Skin epidermis (tissue), 12 donors: ENCODE data around the gene TSPAN33.
A peak's percentile ranks its signal among the peaks of the same experiment; 100 is the strongest.

ENCODE experiments used
- H3K27ac ChIP-seq, 21 experiments: fragments of 200-600 bp; sonication (generic) in 11 of 21; one replicate each; pipeline ENCODE4 v1.5.0; 2020; ENCODE audit warnings: mild to moderate bottlenecking in 3 of 21, inconsistent platforms in 2 of 21, moderate library complexity in 2 of 21
- H3K4me3 ChIP-seq, 7 experiments: fragments of 200-600 bp; sonication (generic) in 2 of 7; one replicate each; pipeline ENCODE4 v1.5.0; 2020; ENCODE audit warnings: inconsistent platforms in 2 of 7, mild to moderate bottlenecking in 2 of 7, moderate library complexity in 1 of 7

Gene TSPAN33

DNA sequence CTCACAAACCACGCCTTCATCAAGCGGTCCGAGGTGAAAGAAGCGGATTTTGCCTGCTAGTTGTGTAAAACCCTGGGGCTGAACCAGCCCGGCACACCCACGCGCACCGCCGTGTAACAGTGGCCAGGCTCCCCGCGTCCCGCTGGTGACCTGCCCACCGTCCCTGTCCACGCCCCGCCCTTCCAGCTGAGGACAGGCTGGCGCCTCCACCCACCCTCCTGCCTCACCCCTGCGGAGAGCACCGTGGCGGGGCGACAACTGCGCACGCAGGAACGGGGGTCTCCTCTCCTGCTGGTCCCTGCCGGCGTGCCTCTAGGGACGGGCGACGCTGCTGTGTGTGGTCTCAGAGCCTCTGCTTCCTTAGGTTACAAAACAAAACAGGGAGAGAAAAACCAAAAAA is 16.9 kb upstream of the TSPAN33 start:
- Histone ChIP-seq H3K4me3 (no peak overlapping the region), H3K27ac (no peak overlapping the region)

DNA sequence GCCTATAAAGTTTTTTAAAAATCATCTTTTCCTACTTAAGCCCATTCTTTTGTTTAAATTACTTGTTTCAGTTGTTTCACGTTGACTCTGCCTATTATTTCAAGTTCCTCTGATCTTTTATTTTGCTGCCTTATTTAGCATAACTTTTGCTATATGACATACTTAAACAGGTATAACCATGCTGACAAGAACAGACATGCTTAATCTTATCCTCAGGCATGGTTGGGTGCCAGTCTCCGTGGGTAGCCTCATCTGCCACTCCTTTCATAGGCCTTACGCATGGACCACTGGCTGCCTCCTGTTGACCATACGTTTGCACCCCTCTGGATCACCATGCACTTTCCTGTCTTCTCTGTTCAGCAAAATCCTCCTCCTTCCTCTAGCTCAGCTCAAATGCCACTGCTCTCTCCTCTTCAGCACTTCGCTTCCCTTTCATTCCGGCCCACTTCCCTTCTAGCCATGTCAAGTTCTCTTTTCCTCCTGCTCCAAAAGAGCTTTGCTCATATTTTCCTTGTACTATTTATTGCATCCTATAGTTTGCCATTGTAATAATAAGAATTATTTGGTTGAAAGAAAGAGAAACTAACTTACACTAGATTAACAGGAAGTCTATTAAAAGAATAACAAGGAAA is 10.0 kb upstream of the TSPAN33 start:
- Histone ChIP-seq H3K4me3 (no peak overlapping the region), H3K27ac (peak overlapping the region in 11 of 21 experiments; percentile 5 to 72 (median 41))

DNA sequence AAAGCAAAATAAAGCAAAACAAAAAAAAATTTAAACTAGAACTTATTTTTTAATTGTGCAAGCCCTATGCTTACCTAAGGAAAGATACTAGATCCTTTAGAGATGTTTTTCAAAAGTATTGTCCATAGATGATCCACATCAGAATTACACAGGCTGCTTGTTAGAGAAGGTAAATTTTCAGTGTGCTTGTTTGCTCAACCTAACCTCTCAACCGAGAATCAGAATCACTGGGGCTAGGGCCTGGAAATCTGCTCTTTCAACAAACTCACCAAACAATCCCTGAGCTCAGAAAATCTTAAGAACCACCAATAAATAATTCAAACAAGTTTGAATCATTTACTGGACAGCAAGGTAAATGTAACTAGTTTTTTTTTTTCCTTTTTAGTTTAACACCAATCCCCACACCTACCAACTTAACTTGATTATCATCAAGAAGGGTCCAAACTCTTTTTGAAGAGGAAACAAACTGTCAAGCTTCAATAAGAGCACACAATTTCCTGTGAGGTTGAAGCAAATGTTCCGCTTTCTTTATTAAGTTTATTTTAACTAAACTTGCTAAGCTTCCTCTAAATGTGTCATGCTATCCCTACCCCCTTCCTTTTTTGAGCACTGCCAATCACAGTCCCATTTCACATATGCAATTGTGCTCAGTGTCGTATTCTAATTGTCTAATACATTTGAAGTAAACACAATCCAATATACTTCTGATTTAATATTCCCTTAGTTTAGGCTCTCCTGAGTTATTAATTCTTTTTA is 7.4 kb upstream of the TSPAN33 start:
- peak overlapping the region in 4 of 21 experiments; percentile 40 to 81 (median 58) for H3K27ac ChIP-seq
- H3K4me3 ChIP-seq, result no peak overlapping the region

DNA sequence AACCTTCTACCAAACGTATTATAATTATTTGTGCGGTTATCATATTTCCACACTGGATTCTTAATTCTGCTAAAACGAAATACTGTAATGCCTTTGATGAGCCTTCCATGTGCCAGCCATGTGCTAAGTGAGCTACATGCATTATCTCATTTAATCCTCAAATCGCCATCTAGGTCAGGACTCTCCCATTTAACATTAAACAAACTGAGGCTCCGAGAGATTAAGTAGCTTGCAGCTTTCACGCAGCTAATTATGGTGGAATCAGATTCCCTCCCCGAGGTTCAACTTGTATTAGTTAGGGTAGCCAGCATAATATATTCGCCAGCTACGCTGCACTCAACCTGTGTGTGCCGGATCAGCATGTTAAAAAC is 798 bp upstream of the TSPAN33 start:
- no peak overlapping the region for H3K27ac ChIP-seq
- peak overlapping the region in 3 of 7 experiments; percentile 43 to 59 (median 51) for H3K4me3 ChIP-seq

DNA sequence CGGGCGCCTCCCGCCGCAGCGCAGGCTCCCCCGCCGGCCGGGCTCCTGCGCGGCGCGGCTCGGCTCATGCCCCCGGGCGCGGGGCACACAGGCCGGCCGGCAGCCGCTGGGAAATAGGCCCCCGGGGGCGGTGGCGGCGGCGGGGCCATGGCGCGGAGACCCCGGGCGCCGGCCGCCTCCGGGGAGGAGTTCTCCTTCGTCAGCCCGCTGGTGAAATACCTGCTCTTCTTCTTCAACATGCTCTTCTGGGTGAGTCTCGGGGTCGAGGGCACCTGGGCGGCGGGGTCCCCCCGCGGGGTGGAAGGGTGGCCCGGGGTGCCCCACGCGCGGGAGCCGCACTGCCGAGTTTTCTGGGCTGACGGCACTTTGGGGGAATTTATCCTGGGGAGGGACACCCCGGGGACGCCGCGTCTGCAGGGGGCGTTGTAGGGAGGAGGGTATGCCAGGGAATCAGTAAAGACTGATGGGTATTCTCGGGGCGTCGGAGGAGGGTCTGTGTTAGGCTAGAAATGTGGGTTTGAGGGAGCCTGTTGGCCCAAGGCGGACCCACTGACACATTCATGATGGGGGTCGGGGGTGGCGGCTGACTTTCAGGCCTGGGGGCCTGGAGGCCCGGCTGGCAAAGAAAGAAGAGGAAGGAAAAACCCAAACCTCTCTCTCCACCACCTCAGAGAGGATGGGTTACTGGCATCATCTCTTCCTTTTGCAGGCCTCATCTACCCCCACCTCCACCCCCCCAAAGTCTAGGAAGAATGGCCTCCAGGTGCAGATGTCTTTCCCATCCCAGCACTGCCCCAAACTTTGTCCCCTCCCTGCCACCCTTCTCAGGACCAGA is 544 bp downstream of the TSPAN33 start:
- H3K4me3 ChIP-seq, result peak overlapping the region; percentile 41 to 59 (median 47)
- H3K27ac ChIP-seq, result peak overlapping the region in 13 of 21 experiments; percentile 11 to 75 (median 48)

DNA sequence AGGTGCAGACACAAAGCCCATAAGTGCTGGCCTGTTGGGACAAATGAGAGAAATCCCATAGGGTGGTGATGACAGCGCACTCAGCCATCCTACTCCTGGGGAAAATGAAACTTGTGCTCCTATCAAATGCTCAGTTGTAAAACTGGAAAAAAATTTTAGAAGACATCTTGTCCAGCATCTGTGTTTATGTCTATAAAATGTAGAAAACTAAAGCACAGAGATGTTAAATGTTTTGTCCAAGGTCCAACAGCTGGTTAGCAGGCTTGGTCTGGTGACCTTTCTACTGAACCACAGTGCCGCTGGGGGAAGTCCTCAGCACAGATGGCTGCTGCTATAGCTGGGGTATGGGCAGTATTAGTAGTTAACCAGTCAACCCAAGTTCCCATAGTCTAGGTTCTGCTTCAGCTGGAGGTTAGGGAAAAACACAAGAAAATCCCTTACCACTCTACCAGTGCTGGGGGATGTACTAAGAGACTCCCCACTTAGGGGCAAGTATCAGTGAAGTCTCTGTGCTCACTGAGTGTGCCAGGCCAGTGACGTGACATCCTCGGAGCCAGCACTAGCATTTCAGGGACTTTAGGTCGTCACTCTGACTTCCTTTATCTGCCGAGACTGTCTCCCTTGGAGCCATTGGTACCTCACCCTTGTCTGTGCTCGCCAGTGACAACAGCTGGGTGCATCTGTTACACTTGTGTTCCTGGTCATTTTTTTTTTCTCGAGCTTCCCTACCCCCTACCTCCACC is 1.9 kb downstream of the TSPAN33 start:
- Histone ChIP-seq H3K4me3 (no peak overlapping the region), H3K27ac (peak overlapping the region in 3 of 21 experiments; percentile 23 to 70 (median 42))

DNA sequence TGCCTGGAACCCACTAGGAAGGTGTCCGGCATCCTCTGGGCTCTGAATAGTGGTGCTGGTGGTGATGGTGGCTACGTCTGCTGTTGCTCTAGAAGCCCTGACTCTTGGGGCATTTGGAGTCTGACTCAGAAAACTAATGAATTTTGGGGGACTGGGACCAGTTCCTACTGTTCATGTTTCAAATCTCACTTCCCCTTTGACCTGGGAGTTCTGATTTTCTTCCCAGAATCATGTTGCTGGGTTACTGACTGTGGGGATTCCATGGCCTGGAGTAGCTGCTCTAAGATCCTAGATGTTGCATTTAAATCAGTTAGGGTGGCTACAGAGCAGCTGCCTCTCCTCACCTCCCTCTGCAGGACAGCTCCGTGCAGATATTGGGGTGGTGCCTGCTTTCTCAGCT is 3.2 kb downstream of the TSPAN33 start:
- H3K4me3 ChIP-seq, result no peak overlapping the region
- H3K27ac ChIP-seq, result peak overlapping the region in 3 of 21 experiments; percentile 17 to 61 (median 36)

DNA sequence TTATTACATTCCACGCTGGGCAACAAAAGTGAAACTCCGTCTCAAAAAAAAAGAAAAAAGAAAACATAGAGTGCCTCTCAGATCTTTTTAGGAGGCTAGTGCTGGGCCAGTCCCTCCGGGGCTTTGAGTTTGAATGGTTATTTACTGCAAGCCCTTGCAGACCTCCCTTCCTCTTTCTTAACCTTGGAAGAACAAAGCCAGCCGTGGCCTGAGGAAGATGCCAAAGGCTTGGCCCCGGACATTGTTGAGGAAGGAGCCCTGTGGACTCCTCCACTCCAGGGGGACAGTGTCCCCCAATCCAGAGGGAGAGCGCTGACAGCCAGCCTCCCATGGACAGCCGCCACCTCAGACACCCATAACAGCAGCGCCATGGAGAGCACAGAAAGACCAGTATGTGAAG is 5.0 kb downstream of the TSPAN33 start:
- H3K27ac ChIP-seq, result peak overlapping the region in 4 of 21 experiments; percentile 27 to 62 (median 45)
- no peak overlapping the region for H3K4me3 ChIP-seq

DNA sequence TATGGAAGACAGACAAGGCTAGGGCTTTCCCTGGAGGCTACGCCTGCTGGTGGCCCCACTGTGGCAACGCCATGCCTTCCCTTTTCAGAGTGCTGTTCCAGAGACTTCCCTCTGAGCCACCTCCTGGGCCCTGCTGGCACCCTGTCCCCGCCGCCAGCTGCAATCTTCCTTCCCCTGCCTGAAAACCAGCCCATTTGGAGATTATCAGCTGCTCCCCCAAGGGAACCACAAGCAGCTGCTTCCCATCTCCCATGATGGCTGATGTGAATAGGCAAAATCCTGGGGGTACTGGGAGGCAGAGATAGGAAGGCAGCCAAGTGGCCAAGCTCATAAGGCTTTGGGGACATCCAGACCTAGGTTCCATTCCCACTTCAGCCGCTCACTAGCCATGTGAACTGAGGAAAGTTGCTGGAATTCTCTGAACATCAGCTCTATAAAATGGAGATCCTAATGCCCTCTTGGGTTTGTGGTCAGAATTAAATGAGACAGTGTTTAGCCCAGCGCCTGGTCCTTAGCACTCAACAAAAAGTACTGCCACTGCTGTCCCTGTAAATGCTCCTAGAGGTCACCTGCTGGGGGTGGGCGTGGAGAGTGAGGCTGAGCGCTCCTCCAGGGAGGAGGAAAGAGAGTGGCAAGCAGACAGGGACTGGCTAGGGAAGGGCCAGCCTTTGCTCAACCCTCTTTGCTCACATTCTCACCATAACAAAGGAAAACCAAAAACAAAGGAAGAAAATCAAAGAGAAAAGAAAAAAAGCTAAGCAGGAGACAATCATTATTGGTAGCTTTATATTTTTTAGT is 5.9 kb downstream of the TSPAN33 start:
- Histone ChIP-seq H3K4me3 (no peak overlapping the region), H3K27ac (peak overlapping the region in 2 of 21 experiments; percentile 27 to 29)

DNA sequence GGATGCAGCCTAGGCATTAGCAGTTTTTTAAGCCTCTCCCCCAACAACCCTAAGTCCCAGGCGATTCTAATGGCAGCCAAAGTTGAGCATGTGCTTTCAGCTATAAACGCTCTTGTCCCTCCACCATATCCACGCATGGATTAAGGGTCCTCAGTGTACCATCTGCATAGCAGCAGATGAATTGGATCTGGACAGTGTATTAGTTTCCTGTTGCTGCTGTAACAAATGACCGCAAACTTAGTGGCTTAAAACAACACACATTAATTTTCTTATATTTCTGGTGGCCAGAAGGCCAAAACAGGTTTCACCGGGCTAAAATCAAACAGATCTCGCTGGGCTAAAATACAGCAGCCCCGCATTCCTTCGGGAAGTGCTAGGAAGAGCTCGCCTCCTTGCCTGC is 13.1 kb downstream of the TSPAN33 start:
- H3K27ac ChIP-seq, result no peak overlapping the region
- H3K4me3 ChIP-seq, result no peak overlapping the region

DNA sequence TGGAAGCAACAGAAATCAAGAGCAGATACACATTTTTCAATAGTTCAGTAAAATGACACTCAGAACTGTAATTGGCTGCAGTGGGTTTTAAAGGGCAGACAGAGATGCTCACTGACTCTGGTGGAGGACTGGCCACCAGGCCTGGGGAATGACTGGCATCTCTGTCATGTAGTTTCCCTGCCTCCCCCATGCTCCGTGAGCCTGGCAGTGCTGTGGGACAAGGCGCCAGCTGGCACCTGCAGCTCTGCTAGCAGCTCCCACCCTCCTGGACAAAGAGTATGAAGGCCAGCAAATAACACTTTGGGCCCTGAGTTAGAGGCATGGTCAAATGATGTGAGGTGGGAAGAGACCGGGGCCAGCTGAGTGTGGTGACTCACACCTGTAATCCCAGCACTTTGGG is 15.0 kb downstream of the TSPAN33 start:
- no peak overlapping the region for H3K27ac ChIP-seq
- H3K4me3 ChIP-seq, result no peak overlapping the region

DNA sequence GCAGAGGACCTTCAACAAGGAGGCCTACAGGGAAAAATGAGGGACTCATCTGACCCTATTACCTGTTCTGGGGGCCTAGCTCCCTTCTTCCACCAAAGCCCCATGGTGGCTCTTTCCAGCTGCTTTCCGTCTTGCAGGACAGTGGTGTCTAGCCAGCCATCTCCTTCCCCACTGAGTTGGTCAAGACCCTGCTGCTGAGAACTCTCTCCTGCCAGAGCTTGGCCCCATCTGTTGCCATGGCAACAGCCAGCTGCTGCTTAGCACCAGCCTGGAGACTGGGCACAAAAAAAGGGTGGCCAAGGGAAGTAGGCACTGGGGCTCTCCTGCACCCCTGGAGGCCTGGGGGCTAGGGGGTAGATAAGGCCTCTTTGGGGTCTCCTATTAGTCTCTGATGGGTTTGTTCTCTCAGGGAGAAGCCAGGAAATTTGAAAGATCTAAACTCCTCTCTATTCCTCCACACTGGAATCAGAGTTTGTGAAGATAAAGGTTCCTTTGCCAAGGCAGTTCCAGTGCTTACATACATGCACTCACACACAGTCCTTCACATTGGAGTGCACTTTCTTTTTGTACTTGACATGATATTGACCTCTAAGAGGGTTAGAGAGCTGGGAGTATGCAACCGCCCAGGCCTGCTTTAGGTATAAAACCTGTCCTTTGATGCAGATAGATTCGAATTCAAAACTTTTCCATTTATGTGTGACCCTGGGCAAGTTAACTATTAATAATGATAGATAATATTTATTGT is 15.8 kb downstream of the TSPAN33 start:
- H3K27ac ChIP-seq, result no peak overlapping the region
- H3K4me3 ChIP-seq, result no peak overlapping the region

DNA sequence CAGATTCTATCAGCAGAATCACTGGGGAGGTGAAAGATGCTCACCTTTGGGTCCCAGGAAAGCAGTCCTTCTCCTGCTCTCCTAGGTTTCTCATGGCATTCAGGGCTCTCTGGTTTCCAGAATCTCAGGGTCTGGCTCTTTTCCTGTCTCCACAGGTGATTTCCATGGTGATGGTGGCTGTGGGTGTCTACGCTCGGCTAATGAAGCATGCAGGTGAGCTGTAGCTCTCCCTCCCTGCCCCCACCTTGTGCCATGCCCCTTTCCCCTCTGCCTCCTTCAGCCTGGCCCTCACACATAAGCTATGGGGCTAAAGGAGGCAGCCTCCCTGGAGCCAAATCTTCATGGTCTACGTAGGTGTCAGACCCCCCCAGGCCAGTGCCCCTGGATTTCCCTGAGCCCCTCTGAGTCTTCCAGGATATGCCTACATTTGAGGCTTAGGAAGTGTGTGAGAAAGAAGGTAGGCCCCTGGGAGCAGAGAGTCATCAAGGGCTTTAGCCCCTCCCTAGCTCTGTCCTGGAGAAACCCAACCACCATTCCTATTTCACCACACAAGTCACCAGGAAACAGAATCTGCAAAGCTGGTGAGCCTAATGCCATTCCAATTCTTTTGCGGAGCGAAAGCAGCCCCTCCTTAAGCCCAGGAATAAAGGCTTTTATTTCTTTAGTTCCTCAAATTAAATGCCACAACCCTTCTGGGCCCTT is 17.2 kb downstream of the TSPAN33 start:
- Histone ChIP-seq H3K27ac (no peak overlapping the region), H3K4me3 (no peak overlapping the region)

DNA sequence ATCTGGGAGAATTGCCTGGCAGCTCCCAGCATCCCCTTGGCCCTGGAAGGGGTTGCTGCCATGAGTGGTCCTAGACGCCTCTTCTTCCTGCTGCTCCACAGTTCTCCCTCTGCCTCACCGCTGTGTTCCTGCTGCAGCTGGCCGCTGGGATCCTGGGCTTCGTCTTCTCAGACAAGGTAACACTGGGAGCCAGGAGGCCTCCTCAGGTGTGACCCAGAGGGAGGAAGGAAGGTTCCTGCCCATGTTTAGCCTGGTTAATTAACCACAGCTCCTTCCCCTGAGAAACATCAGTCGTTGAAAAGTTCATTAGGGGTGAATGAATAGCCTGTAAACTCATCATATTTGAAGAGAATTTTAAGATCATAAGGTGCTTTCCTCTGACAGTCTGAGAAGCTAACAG is 18.2 kb downstream of the TSPAN33 start:
- Histone ChIP-seq H3K4me3 (no peak overlapping the region), H3K27ac (no peak overlapping the region)

DNA sequence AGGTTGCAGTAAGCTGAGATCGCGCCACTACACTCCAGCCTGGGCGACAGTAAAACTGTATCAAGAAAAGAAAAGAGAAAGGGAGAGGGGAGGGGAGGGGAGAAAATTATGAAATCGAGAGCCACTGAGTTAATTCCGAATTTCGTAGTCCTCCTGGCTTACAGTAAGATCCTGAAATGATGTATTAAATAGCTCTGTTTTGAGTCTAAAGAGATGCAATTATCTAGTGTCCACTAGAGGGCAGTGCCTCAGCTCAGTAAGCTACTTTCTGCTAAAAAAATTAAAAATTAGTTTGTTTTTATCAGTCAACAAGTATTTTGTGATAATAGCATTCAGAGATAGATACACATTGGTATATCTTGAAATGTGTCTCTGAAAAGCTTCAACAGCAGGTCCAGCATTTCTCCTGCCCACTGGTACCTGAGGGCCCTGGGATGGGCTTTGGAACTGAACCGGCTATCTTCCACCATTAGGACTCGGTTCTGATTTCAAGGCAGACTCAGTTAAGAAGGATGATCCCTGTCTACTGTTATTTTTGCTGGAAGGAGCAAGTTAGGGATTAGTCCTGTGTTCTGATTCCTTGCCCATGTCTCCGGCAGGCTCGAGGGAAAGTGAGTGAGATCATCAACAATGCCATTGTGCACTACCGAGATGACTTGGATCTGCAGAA is 19.5 kb downstream of the TSPAN33 start:
- Histone ChIP-seq H3K27ac (no peak overlapping the region), H3K4me3 (no peak overlapping the region)

DNA sequence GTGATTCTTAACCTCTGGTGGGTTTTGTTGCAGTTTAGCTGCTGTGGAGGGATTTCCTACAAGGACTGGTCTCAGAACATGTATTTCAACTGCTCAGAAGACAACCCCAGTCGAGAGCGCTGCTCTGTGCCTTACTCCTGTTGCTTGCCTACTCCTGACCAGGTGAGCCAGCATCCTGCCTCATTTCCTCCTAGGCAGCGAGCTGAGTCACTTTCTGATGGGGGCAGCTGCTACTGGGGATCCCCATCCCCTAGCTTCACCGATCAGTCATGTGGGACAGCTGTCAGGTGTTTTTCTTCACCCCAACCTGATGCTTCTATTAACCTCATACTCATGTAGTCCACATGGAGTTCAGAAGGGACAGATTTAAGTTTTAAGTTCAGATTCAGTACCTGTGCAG is 22.2 kb downstream of the TSPAN33 start:
- H3K4me3 ChIP-seq, result no peak overlapping the region
- no peak overlapping the region for H3K27ac ChIP-seq

DNA sequence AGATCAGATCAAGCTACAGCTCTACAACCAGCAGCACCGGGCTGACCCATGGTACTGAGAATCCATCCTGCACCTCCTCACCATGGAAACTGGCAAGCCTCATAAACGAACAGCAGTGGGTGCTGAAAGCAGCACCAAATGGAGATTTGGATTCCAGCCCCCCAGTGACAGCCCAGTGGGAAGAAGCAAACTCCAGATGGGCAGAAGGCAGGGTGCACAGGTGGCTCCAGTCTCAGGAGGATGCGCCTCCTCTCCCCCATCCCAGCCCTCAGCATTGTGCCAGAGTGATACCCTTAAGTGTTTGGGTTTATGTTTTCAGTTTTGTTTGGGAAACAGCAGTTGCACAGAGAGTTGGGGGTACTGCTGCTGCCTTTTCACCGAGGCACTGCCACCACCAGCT is 23.3 kb downstream of the TSPAN33 start:
- Histone ChIP-seq H3K27ac (no peak overlapping the region), H3K4me3 (no peak overlapping the region)
